ENCODE measurements around the gene DUSP6.

DNA sequence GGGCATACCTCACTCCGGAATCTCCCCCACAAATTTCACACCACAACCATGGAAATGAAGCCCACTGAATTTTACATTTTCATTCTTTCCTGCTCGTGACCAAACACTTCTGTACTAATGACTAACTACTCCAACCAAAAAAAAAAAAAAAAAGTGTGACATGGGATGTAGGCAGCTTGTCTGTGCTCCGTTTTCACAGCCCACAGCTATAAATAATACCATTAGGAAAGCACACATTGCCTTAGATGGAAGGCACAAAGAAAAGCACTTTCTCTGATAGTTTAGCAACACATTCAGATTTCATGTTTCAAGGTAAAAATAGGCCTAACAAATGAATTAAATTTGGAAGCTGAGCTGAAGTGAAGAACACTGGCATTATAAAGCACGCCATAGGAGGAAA, 42.5 kb downstream of the DUSP6 start:
- TF ChIP-seq POLR2A (IDR thresholded peaks at IDR 0.05; ENCODE audit: low read depth, low read length) (no peak), POLR2AphosphoS5 (IDR thresholded peaks at IDR 0.05; ENCODE audit: low read depth, low read length) (no peak)
